Measurements from ENCODE around the gene VCPKMT. TPM values are rescaled to one million over a fixed set of nuclear protein-coding genes. Genes with fewer than 3 reads are reported as not detected.
"Not testable (repeated sequence)": the region's sequence is repeated elsewhere in the genome, so short reads cannot be mapped to it uniquely, and the experiment has no call there.

The VCPKMT gene
- total RNA-seq, 3 donors from 2014 or later (not counting 1 experiment from before 2014, with no cell fraction given), result 19.4 to 23.9 (median 21.8) TPM

- Histone ChIP-seq H3K27ac (ENCODE audit: low read length) (peak overlapping the region; percentile 95), H3K9me3 (ENCODE audit: control insufficient read depth, insufficient read depth, low read length) (no peaks in the 10 kb centered on the region), H3K27me3 (ENCODE audit: control insufficient read depth, insufficient read depth, low read length) (no peaks in the 10 kb centered on the region), H3K4me1 (ENCODE audit: control insufficient read depth, insufficient read depth, low read length) (peaks cover 55% of the 10 kb centered on the region), H3K36me3 (ENCODE audit: control insufficient read depth, insufficient read depth, low read length) (no peaks in the 10 kb centered on the region), H3K4me3 (ENCODE audit: low read length) (no peak overlapping the region)
- Mint-ChIP-seq H3K4me1 (peaks cover 47 to 52% of the 10 kb centered on the region in 2 donors), H3K27me3 (ENCODE audit: low read depth in 2 of 2) (no peaks in the 10 kb centered on the region), H3K4me3 (peak overlapping the region; percentile 7), H3K36me3 (no peaks in the 10 kb centered on the region), H3K9me3 (no peaks in the 10 kb centered on the region), H3K27ac (peak overlapping the region; percentile 86 to 87)
- WGBS (ENCODE audit: insufficient coverage), result 50% methylated on average over 8 of the region's 8 CpGs
- ATAC-seq (peak; percentile 58 to 86 (median 73)), DNase-seq (peak; percentile 58 to 89)
- intact Hi-C loops (cut with micrococcal nuclease), result loop anchor here (1.0 to 2.0 kb wide), 2 partner anchors 17 to 190 kb away; partner anchors contain the start of gene ARF6
- no peak for TF ChIP-seq CTCF (IDR thresholded peaks at IDR 0.05)
Measured at GRCh38 chr14:50082308-50082742, 34.0 kb downstream of the VCPKMT start.

DNA sequence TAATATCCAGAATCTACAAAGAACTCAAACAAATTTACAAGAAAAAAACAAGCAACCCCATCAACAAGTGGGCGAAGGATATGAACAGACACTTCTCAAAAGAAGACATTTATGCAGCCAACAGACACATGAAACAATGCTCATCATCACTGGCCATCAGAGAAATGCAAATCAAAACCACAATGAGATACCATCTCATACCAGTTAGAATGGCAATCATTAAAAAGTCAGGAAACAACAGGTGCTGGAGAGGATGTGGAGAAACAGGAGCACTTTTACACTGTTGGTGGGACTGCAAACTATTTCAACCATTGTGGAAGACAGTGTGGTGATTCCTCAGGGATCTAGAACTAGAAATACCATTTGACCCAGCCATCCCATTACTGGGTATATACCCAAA, 37.3 kb downstream of the VCPKMT start:
- ATAC-seq; H3K27me3 Mint-ChIP-seq (ENCODE audit: low read depth in 2 of 2); H3K4me3 Mint-ChIP-seq; H3K36me3 ChIP-seq (ENCODE audit: control insufficient read depth, insufficient read depth, low read length); H3K36me3 Mint-ChIP-seq; H3K9me3 Mint-ChIP-seq; H3K27ac ChIP-seq (ENCODE audit: low read length); H3K9me3 ChIP-seq (ENCODE audit: control insufficient read depth, insufficient read depth, low read length); intact Hi-C loops (cut with micrococcal nuclease); DNase-seq; H3K4me3 ChIP-seq (ENCODE audit: low read length); H3K27me3 ChIP-seq (ENCODE audit: control insufficient read depth, insufficient read depth, low read length): not testable (repeated sequence)
- WGBS (ENCODE audit: insufficient coverage), result no CpG with 5 or more reads among the region's 1 CpG
- peaks cover 29 to 36% of the 10 kb centered on the region in 2 donors for H3K4me1 Mint-ChIP-seq
- H3K27ac Mint-ChIP-seq, result peak overlapping the region in 1 of 2 donors; percentile 45
- peaks cover 30% of the 10 kb centered on the region for H3K4me1 ChIP-seq (ENCODE audit: control insufficient read depth, insufficient read depth, low read length)

DNA sequence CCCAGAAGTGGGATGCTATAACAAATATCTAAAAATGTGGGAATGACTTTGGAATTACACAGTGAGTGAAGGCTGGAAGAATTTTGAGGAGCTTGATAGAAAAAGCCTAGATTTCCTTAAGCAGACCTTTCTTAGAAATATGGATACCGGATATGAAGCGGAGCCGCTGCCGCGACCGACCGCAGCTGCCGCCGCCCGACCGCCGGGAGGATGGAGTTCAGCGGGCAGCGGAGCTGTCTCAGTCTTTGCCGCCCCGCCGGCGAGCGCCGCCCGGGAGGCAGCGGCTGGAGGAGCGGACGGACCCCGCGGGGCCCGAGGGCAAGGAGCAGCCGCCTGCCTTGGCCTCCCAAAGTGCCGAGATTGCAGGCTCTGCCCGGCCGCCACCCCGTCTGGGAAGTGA, 42.7 kb downstream of the VCPKMT start:
- H3K27ac Mint-ChIP-seq; H3K4me1 ChIP-seq (ENCODE audit: control insufficient read depth, insufficient read depth, low read length); H3K4me3 ChIP-seq (ENCODE audit: low read length); DNase-seq; H3K36me3 Mint-ChIP-seq; H3K36me3 ChIP-seq (ENCODE audit: control insufficient read depth, insufficient read depth, low read length); H3K27me3 Mint-ChIP-seq (ENCODE audit: low read depth in 2 of 2); intact Hi-C loops (cut with micrococcal nuclease); H3K27ac ChIP-seq (ENCODE audit: low read length); H3K9me3 ChIP-seq (ENCODE audit: control insufficient read depth, insufficient read depth, low read length); H3K9me3 Mint-ChIP-seq; H3K4me3 Mint-ChIP-seq; ATAC-seq; H3K27me3 ChIP-seq (ENCODE audit: control insufficient read depth, insufficient read depth, low read length): not testable (repeated sequence)
- peaks cover 19 to 23% of the 10 kb centered on the region in 2 donors for H3K4me1 Mint-ChIP-seq
- 96% methylated on average over 19 of the region's 32 CpGs for WGBS (ENCODE audit: insufficient coverage)

DNA sequence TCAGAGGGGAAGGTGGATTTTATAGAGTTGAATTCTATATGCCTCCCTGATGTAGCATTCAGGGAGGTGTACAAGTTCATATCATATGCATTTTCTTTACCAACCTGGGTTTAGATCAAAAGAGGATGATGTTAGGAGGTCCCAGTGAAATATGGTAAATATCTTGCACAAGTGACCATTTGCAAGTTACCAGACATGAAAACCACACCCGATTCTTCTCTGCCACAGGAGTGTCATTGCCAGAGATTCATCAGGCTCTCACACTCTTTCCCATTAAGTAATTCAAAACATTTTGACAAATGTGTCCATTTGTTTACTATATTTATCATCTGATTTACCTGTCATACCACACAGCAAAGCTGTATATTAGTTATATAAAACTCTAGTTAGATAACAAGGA, 44.0 kb downstream of the VCPKMT start:
- H3K9me3 Mint-ChIP-seq, result no peaks in the 10 kb centered on the region
- Histone ChIP-seq H3K27ac (ENCODE audit: low read length) (no peak overlapping the region), H3K36me3 (ENCODE audit: control insufficient read depth, insufficient read depth, low read length) (no peaks in the 10 kb centered on the region), H3K4me1 (ENCODE audit: control insufficient read depth, insufficient read depth, low read length) (peaks cover 7% of the 10 kb centered on the region), H3K4me3 (ENCODE audit: low read length) (no peak overlapping the region), H3K9me3 (ENCODE audit: control insufficient read depth, insufficient read depth, low read length) (no peaks in the 10 kb centered on the region), H3K27me3 (ENCODE audit: control insufficient read depth, insufficient read depth, low read length) (no peaks in the 10 kb centered on the region)
- no peaks in the 10 kb centered on the region for H3K36me3 Mint-ChIP-seq
- WGBS (ENCODE audit: insufficient coverage), result 81% methylated on average over 1 of the region's 1 CpG
- ATAC-seq (no peak), DNase-seq (no peak)
- H3K27me3 Mint-ChIP-seq (ENCODE audit: low read depth in 2 of 2), result no peaks in the 10 kb centered on the region
- intact Hi-C loops (cut with micrococcal nuclease), result no loop called here
- peak overlapping the region; percentile 79 to 88 for H3K27ac Mint-ChIP-seq
- no peak overlapping the region for H3K4me3 Mint-ChIP-seq
- peaks cover 22 to 23% of the 10 kb centered on the region in 2 donors for H3K4me1 Mint-ChIP-seq
- TF ChIP-seq CTCF (IDR thresholded peaks at IDR 0.05), result no peak
